Measurements from ENCODE around the gene CREB3L1. TPM values are rescaled to one million over a fixed set of nuclear protein-coding genes. Genes with fewer than 3 reads are reported as not detected.

CREB3L1 gene
- total and polyA plus RNA-seq, 2 of the 13 experiments (the other 11 are each of a cell fraction or from before 2014, with no cell fraction given): not detected

- Histone ChIP-seq H3K9ac (ENCODE audit: insufficient read depth, low read depth, low read length) (no peak overlapping the region), H3K4me3 (replicated peaks in 1 of 3; ENCODE audit: insufficient read depth in 1 of 3, low read depth in 2 of 3, low read length in 3 of 3) (no peak overlapping the region), H3K9me3 (ENCODE audit: low read length) (no peaks in the 10 kb centered on the region), H3K79me2 (ENCODE audit: insufficient read depth, low read length) (no peaks in the 10 kb centered on the region), H3K27me3 (ENCODE audit: control insufficient read depth in 1 of 2, insufficient read depth in 2 of 2, low read length in 2 of 2) (no peaks in the 10 kb centered on the region), H3K27ac (ENCODE audit: extremely low read length, insufficient read depth, low read length) (no peak overlapping the region), H3K4me1 (ENCODE audit: insufficient read depth, low read length) (peaks cover 20% of the 10 kb centered on the region), H4K20me1 (ENCODE audit: insufficient read depth, low read length) (no peaks in the 10 kb centered on the region), H3K36me3 (replicated peaks in 1 of 2; ENCODE audit: control insufficient read depth in 1 of 2, insufficient read depth in 2 of 2, low read length in 2 of 2) (peaks cover 1 to 10% of the 10 kb centered on the region in 2 experiments; a peak in 2 of 5 replicates), H3K4me2 (ENCODE audit: low read depth, low read length) (no peak overlapping the region), H2AFZ (ENCODE audit: low read length) (no peak overlapping the region)
- ChIA-PET CTCF (ENCODE audit: low intra/inter-chr PET ratio, low total read pairs) (no interaction called here), POLR2A (no interaction called here)
- ATAC-seq: peak; percentile 9; the same call in 1 of the 3 replicates
- DNase-seq (ENCODE audit: low spot score): no peak
- BruUV-seq (replicated peaks): no TSS peak
- 99% methylated on average over 13 of the region's 31 CpGs for WGBS (ENCODE audit: low lambda C conversion rate)
- in situ Hi-C loops (cut with HindIII; ENCODE audit: extremely low pct_ligation_motif_present, low pct_unique_long_range_greater_than_20kb) (no loop called here), intact Hi-C loops (cut with micrococcal nuclease; ENCODE audit: unreplicated experiment) (no loop called here)
- TF ChIP-seq ZNF609 (CRISPR knock-in tag; IDR thresholded peaks at IDR 0.05; ENCODE audit: borderline replicate concordance) (no peak), AGO2 (optimal IDR thresholded peaks at IDR 0.05; ENCODE audit: low read depth, low read length) (peak; percentile 67)
- no peak for FAIRE-seq
These were observed 89.2 kb downstream of the CREB3L1 start for GRCh38 chr11:46366661-46367161.
